K562 (cell line): ENCODE data around the gene TSPOAP1. TPM values are rescaled to one million over a fixed set of nuclear protein-coding genes. Genes with fewer than 3 reads are reported as not detected.

Source experiments
- ARID3A ChIP-seq: IDR thresholded peaks from 2 replicates; pipeline ENCODE4 v1.6.1; 2012; ENCODE audit warnings: low read depth, low read length, improper control_type of control experiment, borderline replicate concordance
- MTA1 ChIP-seq: fragments of 450-650 bp; IDR thresholded peaks from 2 replicates; pipeline ENCODE4 v1.6.1; 2017; ENCODE audit warnings: borderline replicate concordance
- NFATC3 ChIP-seq: fragments of 450-650 bp; IDR thresholded peaks from 2 replicates; pipeline ENCODE4 v1.6.1; 2017; ENCODE audit warnings: mild to moderate bottlenecking
- REST ChIP-seq, 2 experiments: fragments of 450-650 bp; formaldehyde crosslinking in 1 of 2; IDR thresholded peaks; 2 replicates each; pipeline versions ENCODE4 v1.4.0 to v1.6.1; 2014 to 2020; ENCODE audit warnings: mild to moderate bottlenecking in 2 of 2, borderline replicate concordance in 1 of 2, low read depth in 1 of 2
- ZNF707 ChIP-seq: fragments of 250-450 bp; sonication (Bioruptor Pico); conservative IDR thresholded peaks from 2 replicates; pipeline ENCODE4 v1.8.0; 2022; ENCODE audit warnings: inconsistent platforms, mild to moderate bottlenecking, moderate library complexity
- polyA plus RNA-seq, 8 experiments: library from polyadenylated mRNA; depleted of rRNA in 4 of 8; stranded (reverse) in 5 of 8; unstranded in 3 of 8; fragments of >200 nt; fragmentation: Nextera tagmentation in 2 of 8; fragmentation: Illumina TruSeq in 1 of 8; extraction: Ambion mirVana in 2 of 8; extraction: Trizol in 1 of 8; gene quantifications; 2 replicates each; pipeline versions ENCODE4 v1.2.1 to v1.2.3, GENCODE V29; 2011 to 2014; ENCODE audit warnings: inconsistent platforms in 1 of 8, missing spikeins in 1 of 8
- total RNA-seq, 7 experiments: library from RNA; depleted of rRNA in 6 of 7; stranded (reverse); fragments of >200 nt in 6 of 7; fragmentation: Illumina TruSeq in 2 of 7; extraction: Trizol in 2 of 7; gene quantifications; 2 replicates each; pipeline versions ENCODE4 v1.2.1 to v1.2.3, GENCODE V29; 2011 to 2021; ENCODE audit warnings: low replicate concordance in 1 of 7

Gene TSPOAP1
- total and polyA plus RNA-seq, 9 of the 15 experiments (the other 6 are each of a cell fraction or from before 2014, with no cell fraction given): 0.87 to 3.9 (median 1.8) TPM; not detected in 2

GRCh38 chr17:58307468-58308172 lies 21.0 kb downstream of the TSPOAP1 start (continued):
- TF ChIP-seq REST (IDR thresholded peaks at IDR 0.05; ENCODE audit: borderline replicate concordance) (no peak), REST (CRISPR knock-in tag; IDR thresholded peaks at IDR 0.05; ENCODE audit: low read depth) (no peak), MTA1 (no peak), ZNF707 (CRISPR knock-in tag) (no peak), NFATC3 (no peak), ARID3A (no peak)
- TF ChIP-seq, all 486 proteins: peak for 0
